OCI-LY3 (cell line): ENCODE data around the gene GNAT3.

Experiments
- EZH2phosphoT487 ChIP-seq: fragments of 200-600 bp; shearing (Covaris generic); IDR thresholded peaks from 2 replicates; pipeline ENCODE4 v1.6.1; 2018; ENCODE audit warnings: antibody characterized with exemption, mixed run types, low read depth
- TF ChIP-seq, protein P1 (sequence below): fragments of 200-600, 300-600 bp; sonication (generic); IDR thresholded peaks from 2 replicates; pipeline ENCODE4 v1.5.1; 2014; ENCODE audit warnings: antibody characterized with exemption, low read length, low read depth

- TF ChIP-seq, protein P1, sequence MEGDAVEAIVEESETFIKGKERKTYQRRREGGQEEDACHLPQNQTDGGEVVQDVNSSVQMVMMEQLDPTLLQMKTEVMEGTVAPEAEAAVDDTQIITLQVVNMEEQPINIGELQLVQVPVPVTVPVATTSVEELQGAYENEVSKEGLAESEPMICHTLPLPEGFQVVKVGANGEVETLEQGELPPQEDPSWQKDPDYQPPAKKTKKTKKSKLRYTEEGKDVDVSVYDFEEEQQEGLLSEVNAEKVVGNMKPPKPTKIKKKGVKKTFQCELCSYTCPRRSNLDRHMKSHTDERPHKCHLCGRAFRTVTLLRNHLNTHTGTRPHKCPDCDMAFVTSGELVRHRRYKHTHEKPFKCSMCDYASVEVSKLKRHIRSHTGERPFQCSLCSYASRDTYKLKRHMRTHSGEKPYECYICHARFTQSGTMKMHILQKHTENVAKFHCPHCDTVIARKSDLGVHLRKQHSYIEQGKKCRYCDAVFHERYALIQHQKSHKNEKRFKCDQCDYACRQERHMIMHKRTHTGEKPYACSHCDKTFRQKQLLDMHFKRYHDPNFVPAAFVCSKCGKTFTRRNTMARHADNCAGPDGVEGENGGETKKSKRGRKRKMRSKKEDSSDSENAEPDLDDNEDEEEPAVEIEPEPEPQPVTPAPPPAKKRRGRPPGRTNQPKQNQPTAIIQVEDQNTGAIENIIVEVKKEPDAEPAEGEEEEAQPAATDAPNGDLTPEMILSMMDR = no peak
- TF ChIP-seq EZH2phosphoT487 = no peak
Measured at GRCh38 chr7:80429181-80429580, 82.7 kb downstream of the GNAT3 start.
